Peyer's patch (tissue), 4 donors: ENCODE data around the gene TMEM169.

Experiments used
- CTCF ChIP-seq, 6 experiments: fragments of 450-650 bp in 4 of 6; fragments of 200-600 bp in 2 of 6; sonication (generic) in 1 of 6; IDR thresholded peaks; one replicate each; pipeline ENCODE4 v1.5.1; 2017 to 2019; ENCODE audit warnings: antibody characterized with exemption in 6 of 6, mild to moderate bottlenecking in 3 of 6, moderate library complexity in 1 of 6
- POLR2A ChIP-seq, 2 donors: fragments of 450-650 bp; IDR thresholded peaks; one replicate each; pipeline ENCODE4 v1.5.1; 2017; ENCODE audit warnings: antibody characterized with exemption in 2 of 2, mild to moderate bottlenecking in 2 of 2, moderate library complexity in 2 of 2

GRCh38 chr2:216082805-216083204, 1.1 kb downstream of the TMEM169 start:
- TF ChIP-seq CTCF (IDR thresholded peaks at IDR 0.05), result no peak
- no peak for TF ChIP-seq POLR2A (IDR thresholded peaks at IDR 0.05)
